PC-9 (cell line): ENCODE results near the gene RIMKLB.

ENCODE experiments used
- CTCF ChIP-seq: fragments of 200-600 bp; sonication (generic); conservative IDR thresholded peaks from 2 replicates; pipeline ENCODE4 v1.6.1; 2017; ENCODE audit warnings: mixed run types, antibody characterized with exemption, mild to moderate bottlenecking, moderate library complexity
- EZH2 ChIP-seq: fragments of 200-600 bp; sonication (generic); IDR thresholded peaks from 2 replicates; pipeline ENCODE4 v1.8.0; 2017; ENCODE audit warnings: antibody characterized with exemption, low read depth

- TF ChIP-seq CTCF (no peak), EZH2 (no peak)
Measured at GRCh38 chr12:8709124-8709830, 11.5 kb downstream of the RIMKLB start.
